ENCODE measurements around the gene HES2. TPM values are rescaled to one million over a fixed set of nuclear protein-coding genes. Genes with fewer than 3 reads are reported as not detected.
"Not testable (repeated sequence)": the region's sequence is repeated elsewhere in the genome, so short reads cannot be mapped to it uniquely, and the experiment has no call there.

The HES2 gene
- total RNA-seq, 1 donor, result 0.09 TPM

DNA sequence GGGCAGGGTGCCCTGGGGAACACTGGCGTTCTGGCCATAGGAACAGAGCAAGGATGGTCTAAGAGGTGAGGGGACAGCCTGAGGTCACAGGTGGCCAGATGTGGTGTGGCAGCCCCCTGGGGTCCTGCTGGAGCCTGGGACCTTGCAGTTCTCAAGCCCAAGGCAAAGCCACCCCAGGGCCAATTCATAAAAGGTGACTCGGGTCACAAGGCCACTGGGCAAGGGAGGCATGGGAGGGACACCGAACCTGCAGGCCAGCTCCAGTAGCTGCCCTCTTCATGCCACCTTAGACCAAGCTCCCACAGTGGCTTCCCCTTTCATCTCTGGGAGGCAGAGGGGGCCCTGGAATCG is 26.9 kb upstream of the HES2 start:
- TF ChIP-seq, protein P1, sequence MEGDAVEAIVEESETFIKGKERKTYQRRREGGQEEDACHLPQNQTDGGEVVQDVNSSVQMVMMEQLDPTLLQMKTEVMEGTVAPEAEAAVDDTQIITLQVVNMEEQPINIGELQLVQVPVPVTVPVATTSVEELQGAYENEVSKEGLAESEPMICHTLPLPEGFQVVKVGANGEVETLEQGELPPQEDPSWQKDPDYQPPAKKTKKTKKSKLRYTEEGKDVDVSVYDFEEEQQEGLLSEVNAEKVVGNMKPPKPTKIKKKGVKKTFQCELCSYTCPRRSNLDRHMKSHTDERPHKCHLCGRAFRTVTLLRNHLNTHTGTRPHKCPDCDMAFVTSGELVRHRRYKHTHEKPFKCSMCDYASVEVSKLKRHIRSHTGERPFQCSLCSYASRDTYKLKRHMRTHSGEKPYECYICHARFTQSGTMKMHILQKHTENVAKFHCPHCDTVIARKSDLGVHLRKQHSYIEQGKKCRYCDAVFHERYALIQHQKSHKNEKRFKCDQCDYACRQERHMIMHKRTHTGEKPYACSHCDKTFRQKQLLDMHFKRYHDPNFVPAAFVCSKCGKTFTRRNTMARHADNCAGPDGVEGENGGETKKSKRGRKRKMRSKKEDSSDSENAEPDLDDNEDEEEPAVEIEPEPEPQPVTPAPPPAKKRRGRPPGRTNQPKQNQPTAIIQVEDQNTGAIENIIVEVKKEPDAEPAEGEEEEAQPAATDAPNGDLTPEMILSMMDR (IDR thresholded peaks at IDR 0.05; ENCODE audit: insufficient read depth, low read length), result no peak
- no peak for DNase-seq (ENCODE audit: low read depth)
- H3K4me3 ChIP-seq (ENCODE audit: low read depth, low read length), result no peak overlapping the region

GRCh38 chr1:6445929-6446328 is 26.2 kb upstream of the HES2 start:
- H3K4me3 ChIP-seq (ENCODE audit: low read depth, low read length); DNase-seq (ENCODE audit: low read depth): not testable (repeated sequence)

DNA sequence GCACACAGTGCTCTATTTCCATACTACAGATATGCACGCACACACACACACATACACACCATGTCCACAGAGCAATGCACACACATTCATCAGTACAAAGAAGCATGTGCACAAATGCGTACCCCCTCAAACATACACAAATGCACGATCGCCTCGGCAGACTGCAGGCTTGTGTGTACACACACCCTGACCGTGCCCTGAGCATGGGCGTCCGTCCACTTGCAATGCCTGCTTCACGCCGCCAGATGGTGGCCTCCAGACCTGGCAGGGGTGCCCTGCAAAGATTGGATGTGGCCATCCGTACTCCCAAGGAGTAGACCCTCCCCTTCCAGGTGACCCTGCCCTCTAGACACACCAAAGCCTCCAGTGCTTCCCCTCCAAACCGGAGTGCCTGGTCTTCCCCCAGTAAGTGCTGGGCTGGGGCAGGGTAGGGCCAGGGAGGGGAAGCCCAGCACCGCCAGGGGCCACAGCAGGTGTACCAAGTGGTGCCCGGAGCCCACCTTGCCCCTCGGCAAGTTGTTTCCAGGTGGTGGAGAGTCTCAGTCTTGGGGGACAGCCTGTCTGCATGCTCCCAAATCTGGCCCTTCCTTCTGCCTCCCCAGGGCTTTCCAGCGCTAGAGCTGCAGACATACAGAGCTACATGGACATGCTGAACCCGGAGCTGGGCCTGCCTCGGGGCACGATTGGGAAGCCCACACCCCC is 25.5 kb upstream of the HES2 start:
- TF ChIP-seq, protein P1 (IDR thresholded peaks at IDR 0.05; ENCODE audit: insufficient read depth, low read length), result peak; percentile 65
- no peak overlapping the region for H3K4me3 ChIP-seq (ENCODE audit: low read depth, low read length)
- DNase-seq (ENCODE audit: low read depth), result peak; percentile 35

- TF ChIP-seq, protein P1 (IDR thresholded peaks at IDR 0.05; ENCODE audit: insufficient read depth, low read length), result no peak
- no peak for DNase-seq (ENCODE audit: low read depth)
- no peak overlapping the region for H3K4me3 ChIP-seq (ENCODE audit: low read depth, low read length)
These were observed 24.7 kb upstream of the HES2 start for GRCh38 chr1:6444377-6444776.

GRCh38 chr1:6443339-6444115 is 23.8 kb upstream of the HES2 start:
- TF ChIP-seq, protein P1 (IDR thresholded peaks at IDR 0.05; ENCODE audit: insufficient read depth, low read length), result no peak
- no peak for DNase-seq (ENCODE audit: low read depth)
- no peak overlapping the region for H3K4me3 ChIP-seq (ENCODE audit: low read depth, low read length)

DNA sequence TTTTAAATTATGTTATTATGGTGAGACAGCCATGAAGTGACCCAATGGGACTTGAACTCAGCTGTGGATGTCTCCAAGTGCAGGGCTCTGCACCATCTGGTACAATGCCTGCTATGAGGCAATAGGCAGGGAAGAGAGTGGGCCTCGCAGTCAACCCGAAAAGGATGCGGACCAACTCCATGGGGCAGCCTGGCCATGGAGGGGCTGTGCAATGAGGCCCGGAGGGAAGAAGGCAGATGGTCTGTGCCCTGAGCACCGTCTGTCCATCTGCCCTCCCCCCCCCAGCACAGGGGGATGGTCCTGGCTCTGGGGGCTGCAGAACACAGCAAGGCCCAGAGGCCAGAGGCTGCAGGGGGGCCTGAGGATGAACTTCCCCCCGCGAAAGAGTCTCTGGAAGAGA is 21.9 kb upstream of the HES2 start:
- no peak for DNase-seq (ENCODE audit: low read depth)
- TF ChIP-seq, protein P1 (IDR thresholded peaks at IDR 0.05; ENCODE audit: insufficient read depth, low read length), result no peak
- H3K4me3 ChIP-seq (ENCODE audit: low read depth, low read length), result no peak overlapping the region

- no peak overlapping the region for H3K4me3 ChIP-seq (ENCODE audit: low read depth, low read length)
- TF ChIP-seq, protein P1 (IDR thresholded peaks at IDR 0.05; ENCODE audit: insufficient read depth, low read length), result no peak
- DNase-seq (ENCODE audit: low read depth), result no peak
These were observed 20.7 kb upstream of the HES2 start for GRCh38 chr1:6440198-6441126.

All from fibroblast of the aortic adventitia (primary cell).